SH-SY5Y (cell line): ENCODE measurements around the gene TRIM2.

Source experiments
- GATA2 ChIP-seq: IDR thresholded peaks from 2 replicates; pipeline ENCODE4 v1.6.1; 2011; ENCODE audit warnings: mild to moderate bottlenecking, low read depth, low read length
- GATA3 ChIP-seq: IDR thresholded peaks from 2 replicates; pipeline ENCODE4 v1.6.1; 2011; ENCODE audit warnings: low read depth, mild to moderate bottlenecking, low read length, moderate library complexity

- TF ChIP-seq GATA2 (no peak), GATA3 (no peak)
These were observed 30.6 kb downstream of the TRIM2 start for GRCh38 chr4:153234885-153235284.
